HG02678 (cell line): ENCODE measurements around the gene DAPK3.

Experiments used
- ATAC-seq: cut with Tn5 transposase; IDR thresholded peaks from one replicate; pipeline ENCODE4 v1.9.1; 2021; ENCODE audit warnings: mild to moderate bottlenecking, moderate library complexity; ENCODE audit not compliant: unreplicated experiment

Gene DAPK3

GRCh38 chr19:3932931-3933810 is 37.7 kb downstream of the DAPK3 start, which contains the start of gene NMRK2:
Gene NMRK2 (plus strand): TSS chr19:3933069. CDS start chr19:3933672, 603 bp downstream.
- no peak for ATAC-seq

DNA sequence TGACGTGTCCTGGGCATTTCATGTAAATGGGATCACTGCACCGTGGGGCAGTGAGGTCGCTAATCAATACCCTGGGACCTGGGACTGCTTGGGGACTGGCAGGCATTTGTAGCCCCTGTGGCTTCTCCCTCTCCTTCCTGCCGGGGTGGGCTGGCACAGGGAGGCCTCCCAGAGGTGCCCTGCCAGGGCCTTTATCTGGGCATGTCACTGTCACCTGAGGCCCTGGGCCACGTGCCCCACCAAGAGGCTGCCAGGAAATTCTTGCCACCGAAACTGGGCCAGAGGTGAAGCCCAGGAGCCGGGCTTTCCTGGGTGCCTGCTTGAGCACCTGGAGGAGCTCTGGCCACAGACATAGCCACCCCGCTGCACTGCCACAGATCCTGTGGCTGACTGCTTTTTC is 39.9 kb downstream of the DAPK3 start:
- ATAC-seq = no peak

DNA sequence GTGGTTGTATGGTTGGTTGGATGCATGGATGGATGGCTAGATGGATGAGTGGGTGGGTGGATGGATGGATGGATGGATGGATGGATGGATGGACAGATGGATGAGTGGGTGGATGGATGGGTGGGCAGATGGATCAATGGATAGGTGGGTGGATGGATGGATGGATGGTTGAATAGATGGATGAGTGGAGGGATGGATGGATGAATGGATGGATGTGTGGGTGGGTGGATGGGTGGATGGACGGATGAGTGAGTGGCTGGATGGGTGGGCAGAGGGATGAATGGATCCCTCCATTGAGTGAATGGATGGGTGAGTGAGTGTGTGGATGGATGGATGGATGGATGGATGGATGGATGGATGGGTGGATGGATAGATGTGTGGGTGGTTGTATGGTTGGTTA is 47.0 kb downstream of the DAPK3 start:
- no peak for ATAC-seq

- no peak for ATAC-seq
These were observed 47.7 kb downstream of the DAPK3 start for GRCh38 chr19:3923096-3923758.

DNA sequence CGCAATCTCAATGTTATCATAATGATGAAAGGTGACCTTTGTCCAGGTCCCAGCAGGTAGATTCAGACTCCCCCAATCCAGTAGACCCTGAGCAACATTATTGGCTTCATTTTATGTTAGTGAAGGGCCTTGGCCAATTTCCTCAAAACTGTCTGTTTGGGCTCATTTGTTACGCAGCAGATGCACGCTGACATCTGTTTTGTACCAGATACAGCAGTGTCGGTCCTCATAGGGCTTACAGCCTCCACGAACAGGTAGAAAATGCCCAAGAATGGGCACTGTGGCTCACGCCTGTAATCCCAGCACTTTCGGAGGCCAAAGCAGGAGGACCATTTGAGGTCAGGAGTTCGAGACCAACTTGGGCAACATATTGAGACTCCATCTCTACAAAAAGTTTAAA is 51.1 kb downstream of the DAPK3 start:
- ATAC-seq = no peak

- ATAC-seq = no peak
These were observed 54.9 kb downstream of the DAPK3 start for GRCh38 chr19:3916033-3916432.

- ATAC-seq = no peak
These were observed 56.7 kb downstream of the DAPK3 start for GRCh38 chr19:3914199-3914598.

GRCh38 chr19:3910105-3910504 is 60.8 kb downstream of the DAPK3 start:
- ATAC-seq = no peak
